ENCODE measurements around the gene CA10. TPM values are rescaled to one million over a fixed set of nuclear protein-coding genes. Genes with fewer than 3 reads are reported as not detected.

CA10 gene
- total and polyA plus RNA-seq, 11 donors = not detected

GRCh38 chr17:51700011-51700760 lies 458.3 kb downstream of the CA10 start:
- no peak overlapping the region for H3K4me3 ChIP-seq
- ATAC-seq (no peak), DNase-seq (no peak)
- H3K27ac ChIP-seq = no peak overlapping the region
- TF ChIP-seq POLR2A (IDR thresholded peaks at IDR 0.05) (no peak), CTCF (IDR thresholded peaks at IDR 0.05) (no peak)
- 82 to 91% (median 86%) methylated on average over 17 of the region's 17 CpGs for WGBS, 4 donors
- no peaks in the 10 kb centered on the region for H3K36me3 ChIP-seq
- H3K9me3 ChIP-seq = peaks cover 0 to 10% (median 1%) of the 10 kb centered on the region in 12 donors
- H3K27me3 ChIP-seq = peaks cover 0 to 2% (median 0%) of the 10 kb centered on the region in 9 donors
- H3K4me1 ChIP-seq = peaks cover 0 to 20% (median 6%) of the 10 kb centered on the region in 12 donors
- intact Hi-C loops (cut with DNase I) = no loop called here

- 80 to 84% (median 83%) methylated on average over 5 of the region's 5 CpGs for WGBS, 4 donors
- Histone ChIP-seq H3K4me3 (no peak overlapping the region), H3K4me1 (peaks cover 0 to 19% (median 5%) of the 10 kb centered on the region in 12 donors), H3K36me3 (no peaks in the 10 kb centered on the region), H3K9me3 (peaks cover 0 to 19% (median 5%) of the 10 kb centered on the region in 12 donors), H3K27me3 (peaks cover 0 to 2% (median 0%) of the 10 kb centered on the region in 9 donors), H3K27ac (no peak overlapping the region)
- TF ChIP-seq POLR2A (IDR thresholded peaks at IDR 0.05) (no peak), CTCF (IDR thresholded peaks at IDR 0.05) (no peak)
- DNase-seq (no peak), ATAC-seq (no peak)
- intact Hi-C loops (cut with DNase I) = no loop called here
Measured at GRCh38 chr17:51699303-51699702, 459.2 kb downstream of the CA10 start.

GRCh38 chr17:51692917-51693316 lies 465.6 kb downstream of the CA10 start:
- H3K9me3 ChIP-seq = peaks cover 0 to 34% (median 5%) of the 10 kb centered on the region in 12 donors
- ATAC-seq (no peak), DNase-seq (no peak)
- TF ChIP-seq CTCF (IDR thresholded peaks at IDR 0.05) = no peak
- TF ChIP-seq POLR2A (IDR thresholded peaks at IDR 0.05) = no peak
- H3K36me3 ChIP-seq = no peaks in the 10 kb centered on the region
- H3K27ac ChIP-seq = no peak overlapping the region
- no peak overlapping the region for H3K4me3 ChIP-seq
- H3K27me3 ChIP-seq = no peaks in the 10 kb centered on the region
- H3K4me1 ChIP-seq = no peaks in the 10 kb centered on the region
- intact Hi-C loops (cut with DNase I) = no loop called here
- 50 to 68% (median 58%) methylated on average over 2 of the region's 2 CpGs for WGBS, 4 donors

- Histone ChIP-seq H3K4me1 (no peaks in the 10 kb centered on the region), H3K4me3 (no peak overlapping the region), H3K36me3 (no peaks in the 10 kb centered on the region), H3K27me3 (no peaks in the 10 kb centered on the region), H3K9me3 (peaks cover 0 to 14% (median 0%) of the 10 kb centered on the region in 12 donors), H3K27ac (no peak overlapping the region)
- no peak for TF ChIP-seq POLR2A (IDR thresholded peaks at IDR 0.05)
- TF ChIP-seq CTCF (IDR thresholded peaks at IDR 0.05) = no peak
- ATAC-seq (no peak), DNase-seq (no peak)
- 82 to 94% (median 91%) methylated on average over 3 of the region's 3 CpGs for WGBS, 4 donors
- intact Hi-C loops (cut with DNase I) = no loop called here
Measured at GRCh38 chr17:51687887-51688286, 470.6 kb downstream of the CA10 start.

All from heart left ventricle (tissue), 16 donors.